CD8-positive, alpha-beta memory T cell (primary cell): ENCODE data around the gene SOAT2. TPM values are rescaled to one million over a fixed set of nuclear protein-coding genes. Genes with fewer than 3 reads are reported as not detected.
"Not testable (repeated sequence)": the region's sequence is repeated elsewhere in the genome, so short reads cannot be mapped to it uniquely, and the experiment has no call there.

Source experiments
- CTCF ChIA-PET: fragments of 350-600 bp; sonication (Branson Sonifier 250); formaldehyde crosslinking; loops from one replicate; lab custom pipeline; 2021; ENCODE audit warnings: antibody characterized with exemption; lab: Charles Lee
- POLR2A ChIA-PET: fragments of 350-600 bp; sonication (Branson Sonifier 250); formaldehyde crosslinking; loops from one replicate; lab custom pipeline; 2021; ENCODE audit warnings: antibody characterized with exemption; lab: Charles Lee
- DNase-seq, 5 donors: peaks; one replicate each; pipeline versions ENCODE4 v3.0.0 to v3.0.0-alpha.2; 2020 to 2022; ENCODE audit warnings: mixed read lengths in 1 of 5
- H3K27ac ChIP-seq: one replicate; pipeline ENCODE4 v1.7.0; 2013; ENCODE audit warnings: low read depth, mild to moderate bottlenecking, low read length, moderate library complexity
- H3K27me3 ChIP-seq: 2 replicates; pipeline ENCODE4 v1.7.0; 2013; ENCODE audit warnings: low read length, mild to moderate bottlenecking; ENCODE audit not compliant: insufficient read depth, poor library complexity, severe bottlenecking
- H3K36me3 ChIP-seq: 2 replicates; pipeline ENCODE4 v1.7.0; 2013; ENCODE audit warnings: mild to moderate bottlenecking, low read length, moderate library complexity; ENCODE audit not compliant: insufficient read depth
- H3K4me1 ChIP-seq: 2 replicates; pipeline ENCODE4 v1.7.0; 2013; ENCODE audit warnings: mild to moderate bottlenecking, low read length, moderate library complexity; ENCODE audit not compliant: insufficient read depth
- H3K4me3 ChIP-seq: 2 replicates; pipeline ENCODE4 v1.7.0; 2013; ENCODE audit warnings: mild to moderate bottlenecking, low read length
- H3K9me3 ChIP-seq: 2 replicates; pipeline ENCODE4 v1.7.0; 2013; ENCODE audit warnings: mild to moderate bottlenecking, low read length
- H3K27ac Mint-ChIP-seq, 8 donors: one replicate each; pipeline ENCODE4 v1.8.0; 2020 to 2021; ENCODE audit warnings: mixed read lengths in 8 of 8, mild to moderate bottlenecking in 6 of 8, inconsistent platforms in 3 of 8, moderate library complexity in 3 of 8
- H3K27me3 Mint-ChIP-seq, 2 donors: one replicate each; pipeline ENCODE4 v1.8.0; 2020 to 2021; ENCODE audit warnings: mixed read lengths in 2 of 2, mild to moderate bottlenecking in 1 of 2, moderate library complexity in 1 of 2
- H3K36me3 Mint-ChIP-seq, 3 donors: one replicate each; pipeline ENCODE4 v1.8.0; 2020 to 2021; ENCODE audit warnings: mixed read lengths in 3 of 3, inconsistent platforms in 1 of 3, mild to moderate bottlenecking in 1 of 3
- H3K4me1 Mint-ChIP-seq, 3 donors: one replicate each; pipeline ENCODE4 v1.8.0; 2020 to 2021; ENCODE audit warnings: mixed read lengths in 3 of 3, inconsistent platforms in 1 of 3, mild to moderate bottlenecking in 1 of 3
- H3K4me3 Mint-ChIP-seq, 7 donors: one replicate each; pipeline ENCODE4 v1.8.0; 2020 to 2021; ENCODE audit warnings: mixed read lengths in 7 of 7, mild to moderate bottlenecking in 6 of 7, moderate library complexity in 4 of 7, inconsistent platforms in 2 of 7
- H3K9me3 Mint-ChIP-seq, 5 donors: one replicate each; pipeline ENCODE4 v1.8.0; 2020 to 2022; ENCODE audit warnings: mixed read lengths in 5 of 5, mild to moderate bottlenecking in 3 of 5, moderate library complexity in 2 of 5, inconsistent platforms in 1 of 5
- polyA plus RNA-seq: library from polyadenylated mRNA; unstranded; fragments of 300-500 nt; fragmentation: Illumina TruSeq; gene quantifications from one replicate; pipeline ENCODE4 v1.2.3, GENCODE V29; 2021
- total RNA-seq, 2 experiments: library from RNA; stranded (reverse); gene quantifications; one replicate each; pipeline ENCODE4 v1.2.3, GENCODE V29; 2021

The SOAT2 gene
- total and polyA plus RNA-seq, 3 experiments from 2014 or later, result 0.48 to 1.00 (median 0.76) TPM

DNA sequence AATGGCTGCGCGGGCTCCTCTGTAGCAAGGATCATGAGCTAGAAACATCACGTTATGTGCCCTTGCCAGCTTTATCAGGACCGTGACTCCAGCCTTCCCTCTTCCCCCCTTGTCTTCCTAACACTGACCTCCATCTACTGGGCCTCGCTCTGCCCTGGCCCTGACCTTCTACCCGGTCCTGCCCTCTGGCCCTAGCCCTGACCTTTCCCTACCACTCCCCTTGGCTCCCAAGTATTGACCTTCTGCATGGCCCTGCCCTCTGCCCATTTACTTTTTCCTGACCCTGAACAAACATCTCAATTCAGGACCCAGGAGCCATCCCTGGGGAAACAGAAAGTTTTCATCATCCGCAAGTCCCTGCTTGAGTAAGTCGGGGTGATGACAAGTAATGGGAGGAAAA, 2.0 kb downstream of the SOAT2 start:
- DNase-seq, result no peak
- H3K27ac ChIP-seq, result no peak overlapping the region
- POLR2A ChIA-PET, result no interaction called here
- H3K36me3 ChIP-seq, result no peaks in the 10 kb centered on the region
- H3K27me3 Mint-ChIP-seq, result no peaks in the 10 kb centered on the region
- no peaks in the 10 kb centered on the region for H3K9me3 Mint-ChIP-seq
- H3K9me3 ChIP-seq, result no peaks in the 10 kb centered on the region
- no peaks in the 10 kb centered on the region for H3K36me3 Mint-ChIP-seq
- H3K4me3 Mint-ChIP-seq, result peak overlapping the region in 1 of 7 donors; percentile 76
- H3K4me1 Mint-ChIP-seq, result peaks cover 34 to 44% (median 40%) of the 10 kb centered on the region in 3 donors
- CTCF ChIA-PET, result interaction anchor here (1.1 kb wide), 1 partner anchor 39 kb away, joined by 6 read pairs; no protein-coding TSS in a partner anchor
- no peak overlapping the region for H3K4me3 ChIP-seq
- no peaks in the 10 kb centered on the region for H3K27me3 ChIP-seq
- peaks cover 28% of the 10 kb centered on the region for H3K4me1 ChIP-seq
- peak overlapping the region in 5 of 8 donors; percentile 35 to 92 (median 72) for H3K27ac Mint-ChIP-seq

DNA sequence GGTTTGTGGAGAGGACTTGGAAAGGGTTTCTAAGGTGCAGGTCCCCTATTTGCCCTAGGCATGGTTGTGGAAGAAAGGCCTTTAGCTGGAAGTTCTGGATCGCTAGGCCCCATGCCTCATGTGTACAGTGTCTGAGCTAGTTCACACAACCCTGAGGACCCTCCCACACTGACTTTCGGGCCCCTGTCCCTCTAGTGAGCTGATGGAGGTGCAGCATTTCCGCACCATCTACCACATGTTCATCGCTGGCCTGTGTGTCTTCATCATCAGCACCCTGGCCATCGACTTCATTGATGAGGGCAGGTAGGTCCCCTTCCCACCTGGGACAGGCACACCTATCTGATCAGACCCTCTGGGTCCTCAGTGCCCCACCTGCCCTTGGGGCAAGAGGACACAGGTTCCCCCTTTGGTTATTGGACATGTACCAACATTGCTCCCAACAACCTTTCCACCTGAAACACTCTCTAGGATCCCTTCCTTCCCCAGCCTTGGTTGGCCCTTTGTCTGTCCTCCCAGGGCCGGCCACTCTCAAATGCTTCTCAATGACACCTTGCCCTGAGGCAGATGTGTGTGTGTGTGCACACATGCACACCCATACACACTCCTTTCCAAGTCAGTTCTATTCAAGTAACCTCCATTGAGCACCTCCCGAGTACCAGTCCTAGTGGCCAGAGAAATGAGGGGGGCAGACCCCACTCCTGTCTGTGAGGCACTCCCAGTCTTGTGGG, 2.6 kb downstream of the SOAT2 start:
- Histone ChIP-seq H3K9me3 (no peaks in the 10 kb centered on the region), H3K4me3 (no peak overlapping the region), H3K36me3 (no peaks in the 10 kb centered on the region), H3K27ac (no peak overlapping the region), H3K4me1 (peaks cover 28% of the 10 kb centered on the region), H3K27me3 (no peaks in the 10 kb centered on the region)
- ChIA-PET POLR2A (no interaction called here), CTCF (interaction anchor here (1.1 kb wide), 1 partner anchor 40 kb away, joined by 6 read pairs; no protein-coding TSS in a partner anchor)
- no peak for DNase-seq
- Mint-ChIP-seq H3K9me3 (no peaks in the 10 kb centered on the region), H3K4me1 (peaks cover 34 to 40% (median 36%) of the 10 kb centered on the region in 3 donors), H3K27me3 (no peaks in the 10 kb centered on the region), H3K4me3 (peak overlapping the region in 1 of 7 donors; percentile 11), H3K27ac (peak overlapping the region in 6 of 8 donors; percentile 43 to 80 (median 60)), H3K36me3 (no peaks in the 10 kb centered on the region)

DNA sequence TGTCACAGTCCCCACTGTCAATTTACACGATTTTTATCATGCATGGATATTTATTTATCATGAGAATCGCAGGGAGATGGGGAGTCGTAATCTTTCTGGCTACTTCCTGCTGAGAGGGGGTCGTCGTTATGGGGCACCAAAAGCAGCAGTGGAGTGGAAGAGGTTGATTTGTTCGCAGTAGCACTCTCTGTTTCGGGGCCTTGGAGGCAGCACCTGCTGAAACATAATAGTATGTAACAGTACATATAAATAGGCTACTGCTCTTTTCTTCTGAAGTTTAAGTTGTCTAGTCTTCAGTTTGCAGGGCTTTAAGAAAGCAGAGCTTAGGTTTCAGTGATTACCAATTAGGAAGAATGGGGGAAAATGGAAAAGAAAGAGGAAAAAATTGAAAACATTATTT, 3.8 kb downstream of the SOAT2 start:
- Mint-ChIP-seq H3K4me3 (no peak overlapping the region), H3K4me1 (peaks cover 29 to 33% (median 32%) of the 10 kb centered on the region in 3 donors), H3K9me3 (no peaks in the 10 kb centered on the region), H3K27ac (peak overlapping the region in 1 of 8 donors; percentile 58), H3K27me3 (no peaks in the 10 kb centered on the region), H3K36me3 (no peaks in the 10 kb centered on the region)
- Histone ChIP-seq H3K27ac (no peak overlapping the region), H3K4me1 (peaks cover 24% of the 10 kb centered on the region), H3K36me3 (no peaks in the 10 kb centered on the region), H3K9me3 (no peaks in the 10 kb centered on the region), H3K4me3 (no peak overlapping the region), H3K27me3 (no peaks in the 10 kb centered on the region)
- DNase-seq, result no peak
- CTCF ChIA-PET, result no interaction called here
- POLR2A ChIA-PET, result interaction anchor here (0.7 kb wide), 1 partner anchor 245 kb away, joined by 3 read pairs; no protein-coding TSS in a partner anchor

DNA sequence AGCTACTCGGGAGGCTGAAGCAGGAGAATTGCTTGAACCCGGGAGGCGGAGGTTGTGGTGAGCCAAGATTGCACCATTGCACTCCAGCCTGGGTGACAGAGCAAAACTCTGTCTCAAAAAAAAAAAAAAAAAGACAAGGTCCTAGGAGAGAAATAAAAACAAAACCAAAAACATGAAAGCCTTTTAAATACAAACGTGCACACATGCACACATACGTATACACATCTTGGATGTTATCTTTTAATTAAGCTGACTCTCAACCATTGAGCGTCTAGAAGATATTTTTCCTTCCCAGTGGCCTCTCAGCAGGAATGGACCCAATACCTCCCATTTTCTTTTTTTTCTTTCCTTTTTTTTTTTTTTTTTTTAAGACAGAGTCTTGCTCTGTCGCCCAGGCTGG, 9.1 kb downstream of the SOAT2 start:
- H3K4me3 ChIP-seq, H3K27ac ChIP-seq, H3K4me1 Mint-ChIP-seq, H3K27me3 Mint-ChIP-seq, H3K36me3 ChIP-seq, H3K27me3 ChIP-seq, H3K4me3 Mint-ChIP-seq, H3K9me3 Mint-ChIP-seq, CTCF ChIA-PET, H3K36me3 Mint-ChIP-seq, H3K9me3 ChIP-seq, H3K4me1 ChIP-seq, DNase-seq, H3K27ac Mint-ChIP-seq: not testable (repeated sequence)
- POLR2A ChIA-PET, result interaction anchor here (0.7 kb wide), 1 partner anchor 9 kb away, joined by 4 read pairs; the partner anchor contains the start of gene SOAT2

DNA sequence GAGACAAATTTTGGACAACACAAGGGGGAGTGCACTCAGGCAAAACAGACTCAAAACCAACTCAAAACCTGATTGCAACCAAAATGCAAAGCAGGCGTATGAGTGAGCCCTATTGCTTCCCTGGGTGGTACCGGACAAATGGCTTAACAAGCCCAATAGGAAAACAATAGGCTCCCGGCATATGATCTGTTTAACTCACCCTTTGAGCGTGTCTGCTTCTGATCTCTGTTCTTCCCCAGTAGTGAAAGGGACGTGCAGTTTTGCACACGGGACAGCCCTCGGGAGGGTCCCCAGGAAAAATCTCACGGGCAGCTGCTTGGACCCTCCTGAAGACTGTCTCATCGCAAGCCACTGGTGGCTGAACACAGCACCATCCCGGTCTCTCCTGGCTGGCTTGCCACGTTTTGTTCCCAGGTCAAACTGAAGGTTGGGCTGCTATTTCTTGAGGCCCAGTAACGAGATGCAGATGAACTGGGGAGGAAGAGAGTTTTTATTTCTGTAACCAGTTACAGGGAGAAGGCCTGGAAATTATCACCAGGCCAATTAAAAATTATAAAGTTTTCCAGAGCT, 9.9 kb downstream of the SOAT2 start:
- no peak for DNase-seq
- no peaks in the 10 kb centered on the region for H3K4me1 ChIP-seq
- ChIA-PET POLR2A (no interaction called here), CTCF (no interaction called here)
- Mint-ChIP-seq H3K27me3 (no peaks in the 10 kb centered on the region), H3K9me3 (no peaks in the 10 kb centered on the region), H3K27ac (peak overlapping the region in 1 of 8 donors; percentile 57), H3K4me3 (no peak overlapping the region), H3K36me3 (no peaks in the 10 kb centered on the region), H3K4me1 (no peaks in the 10 kb centered on the region)
- H3K36me3 ChIP-seq, result no peaks in the 10 kb centered on the region
- no peak overlapping the region for H3K4me3 ChIP-seq
- H3K27me3 ChIP-seq, result no peaks in the 10 kb centered on the region
- no peaks in the 10 kb centered on the region for H3K9me3 ChIP-seq
- no peak overlapping the region for H3K27ac ChIP-seq

DNA sequence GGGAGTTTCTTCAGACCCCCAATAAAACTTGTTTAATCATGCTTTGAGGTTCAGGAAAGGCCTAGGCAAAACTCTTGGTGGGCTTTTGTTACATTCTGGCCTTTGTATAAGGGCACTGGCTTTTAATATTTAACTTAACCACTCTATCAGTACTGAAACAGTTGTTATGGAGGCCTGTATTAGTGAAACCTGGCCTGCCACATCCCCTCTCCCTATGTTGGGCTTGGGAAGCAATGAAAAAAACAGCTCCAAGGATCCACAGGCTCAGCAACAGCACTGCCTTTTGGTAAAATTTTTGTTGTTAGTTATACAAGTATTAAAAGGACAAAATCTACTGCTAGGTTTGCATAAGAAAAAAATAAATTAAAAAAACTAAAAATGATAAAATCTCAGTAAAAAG, 10.7 kb downstream of the SOAT2 start:
- H3K27me3 ChIP-seq, result no peaks in the 10 kb centered on the region
- H3K27ac ChIP-seq, result no peak overlapping the region
- Mint-ChIP-seq H3K9me3 (no peaks in the 10 kb centered on the region), H3K4me1 (no peaks in the 10 kb centered on the region), H3K27ac (no peak overlapping the region), H3K36me3 (no peaks in the 10 kb centered on the region), H3K4me3 (no peak overlapping the region), H3K27me3 (no peaks in the 10 kb centered on the region)
- H3K4me1 ChIP-seq, result no peaks in the 10 kb centered on the region
- H3K9me3 ChIP-seq, result no peaks in the 10 kb centered on the region
- no peak for DNase-seq
- no peak overlapping the region for H3K4me3 ChIP-seq
- no peaks in the 10 kb centered on the region for H3K36me3 ChIP-seq
- ChIA-PET CTCF (no interaction called here), POLR2A (no interaction called here)

DNA sequence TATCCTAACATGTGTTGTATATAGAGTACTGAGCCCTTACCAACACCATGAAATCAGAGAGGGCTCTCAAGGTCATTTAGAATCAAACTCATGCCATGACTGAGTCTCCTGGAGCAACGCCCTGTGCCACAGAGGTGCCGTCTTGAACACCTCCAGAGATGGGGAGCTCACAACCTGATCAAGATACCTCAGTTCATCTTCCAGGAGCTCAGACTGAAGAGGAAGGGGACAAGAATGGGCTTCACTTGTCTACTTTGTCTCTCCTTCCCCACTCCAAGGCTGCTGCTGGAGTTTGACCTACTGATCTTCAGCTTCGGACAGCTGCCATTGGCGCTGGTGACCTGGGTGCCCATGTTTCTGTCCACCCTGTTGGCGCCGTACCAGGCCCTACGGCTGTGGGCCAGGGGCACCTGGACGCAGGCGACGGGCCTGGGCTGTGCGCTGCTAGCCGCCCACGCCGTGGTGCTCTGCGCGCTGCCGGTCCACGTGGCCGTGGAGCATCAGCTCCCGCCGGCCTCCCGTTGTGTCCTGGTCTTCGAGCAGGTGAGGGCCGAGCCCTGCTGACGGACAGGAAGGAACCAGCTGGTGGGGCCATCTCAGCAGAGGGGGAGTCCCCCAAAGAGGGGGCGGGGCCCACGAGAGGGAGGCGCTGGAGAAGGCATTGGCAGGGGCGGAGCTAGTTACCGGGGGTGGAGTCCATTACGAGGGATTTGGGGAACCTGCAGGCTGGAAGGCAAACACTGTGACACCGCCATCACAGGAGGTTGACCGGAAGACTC, 12.0 kb downstream of the SOAT2 start:
- no peaks in the 10 kb centered on the region for H3K4me1 Mint-ChIP-seq
- no peaks in the 10 kb centered on the region for H3K27me3 Mint-ChIP-seq
- no peaks in the 10 kb centered on the region for H3K36me3 Mint-ChIP-seq
- ChIA-PET POLR2A (no interaction called here), CTCF (interaction anchor here (1.3 to 1.5 kb wide), 2 partner anchors 17 to 49 kb away, joined by 3 to 5 read pairs; no protein-coding TSS in a partner anchor)
- DNase-seq, result no peak
- H3K4me3 Mint-ChIP-seq, result no peak overlapping the region
- Histone ChIP-seq H3K9me3 (no peaks in the 10 kb centered on the region), H3K27me3 (no peaks in the 10 kb centered on the region), H3K36me3 (no peaks in the 10 kb centered on the region), H3K4me1 (no peaks in the 10 kb centered on the region), H3K4me3 (no peak overlapping the region), H3K27ac (no peak overlapping the region)
- no peaks in the 10 kb centered on the region for H3K9me3 Mint-ChIP-seq
- H3K27ac Mint-ChIP-seq, result no peak overlapping the region
